SKM-1 (cell line): Measurements from ENCODE around the gene PHACTR3.

Experiments used
- DNase-seq: peaks from one replicate; lab custom pipeline; 2025; ENCODE audit not compliant: unreplicated experiment; lab: John Stamatoyannopoulos, UW

PHACTR3 gene

DNA sequence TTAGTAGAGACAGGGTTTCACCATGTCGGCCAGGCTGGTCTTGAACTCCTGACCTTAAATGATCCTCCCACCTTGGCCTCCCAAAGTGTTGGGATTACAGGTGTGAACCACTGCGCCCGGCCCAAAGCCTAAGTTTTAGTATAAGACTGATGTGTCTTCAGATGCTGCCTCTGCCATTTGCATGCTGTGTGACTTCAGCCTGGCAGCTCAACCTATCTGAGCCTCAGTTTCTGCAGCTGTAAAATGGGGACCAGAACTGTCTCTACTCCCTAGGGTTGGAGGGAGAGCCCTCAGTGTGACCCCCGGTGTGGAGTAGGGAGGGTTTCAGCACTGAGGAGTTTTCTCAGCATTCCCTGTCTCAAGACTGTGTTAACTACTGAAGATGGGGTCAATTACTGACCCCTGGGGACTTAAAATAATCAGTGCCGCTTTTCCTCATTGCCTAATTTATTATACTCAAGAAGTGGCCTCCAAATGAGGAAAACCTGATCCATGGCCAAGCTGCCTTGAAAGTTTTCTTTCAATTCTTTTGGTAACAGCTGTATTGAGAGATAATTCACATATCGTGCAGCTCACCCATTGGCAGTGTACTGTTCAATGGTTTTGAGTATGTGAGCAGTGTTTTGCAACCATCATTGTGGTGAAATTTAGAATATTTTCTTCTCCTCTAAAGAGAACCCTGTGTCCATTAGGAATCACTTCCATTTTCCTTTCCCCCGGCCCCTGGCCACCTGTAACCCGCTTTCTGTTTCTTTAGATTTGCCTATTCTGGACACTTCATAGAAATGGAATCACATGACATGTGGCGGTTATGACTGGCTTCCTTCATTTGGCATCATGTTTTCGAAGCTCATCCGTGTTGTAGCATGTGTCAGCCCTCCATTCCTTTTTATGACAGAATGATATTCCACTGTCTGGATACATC lies 64.8 kb downstream of the PHACTR3 start:
- DNase-seq: no peak

DNA sequence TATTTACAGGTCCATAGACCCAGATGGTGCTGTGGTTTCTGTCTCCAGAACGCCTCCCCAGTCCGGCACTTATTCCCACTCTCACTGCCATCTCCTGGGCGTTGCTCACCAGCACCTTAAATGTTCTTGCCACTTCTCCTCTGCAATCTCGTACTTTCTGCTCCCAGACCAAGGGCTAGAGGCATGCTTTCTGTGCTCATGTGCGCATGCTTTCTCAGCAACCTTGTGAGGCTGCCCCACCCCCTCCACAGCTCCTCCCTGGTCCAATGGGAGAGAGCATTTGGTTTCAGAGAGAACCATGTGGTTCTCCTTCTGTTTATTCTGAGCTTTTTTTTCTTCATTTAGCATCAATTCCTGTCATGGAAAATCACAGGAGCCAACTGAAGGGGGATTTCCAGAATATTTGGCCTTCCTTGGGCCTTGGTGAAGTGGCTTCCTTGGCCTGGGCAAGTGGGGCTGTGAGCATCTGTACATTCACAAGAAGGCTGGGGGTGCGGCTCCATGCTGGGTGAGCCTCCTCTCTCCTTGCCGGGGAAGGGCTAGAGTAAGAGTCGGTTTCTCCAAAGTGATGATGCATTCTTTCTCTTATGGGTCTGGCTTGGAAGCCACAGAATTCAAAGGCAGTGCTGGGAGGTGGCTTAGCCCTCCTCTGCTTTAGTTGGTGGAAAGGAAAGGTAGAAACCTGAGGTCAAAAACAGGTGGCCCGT lies 66.6 kb downstream of the PHACTR3 start:
- no peak for DNase-seq

DNA sequence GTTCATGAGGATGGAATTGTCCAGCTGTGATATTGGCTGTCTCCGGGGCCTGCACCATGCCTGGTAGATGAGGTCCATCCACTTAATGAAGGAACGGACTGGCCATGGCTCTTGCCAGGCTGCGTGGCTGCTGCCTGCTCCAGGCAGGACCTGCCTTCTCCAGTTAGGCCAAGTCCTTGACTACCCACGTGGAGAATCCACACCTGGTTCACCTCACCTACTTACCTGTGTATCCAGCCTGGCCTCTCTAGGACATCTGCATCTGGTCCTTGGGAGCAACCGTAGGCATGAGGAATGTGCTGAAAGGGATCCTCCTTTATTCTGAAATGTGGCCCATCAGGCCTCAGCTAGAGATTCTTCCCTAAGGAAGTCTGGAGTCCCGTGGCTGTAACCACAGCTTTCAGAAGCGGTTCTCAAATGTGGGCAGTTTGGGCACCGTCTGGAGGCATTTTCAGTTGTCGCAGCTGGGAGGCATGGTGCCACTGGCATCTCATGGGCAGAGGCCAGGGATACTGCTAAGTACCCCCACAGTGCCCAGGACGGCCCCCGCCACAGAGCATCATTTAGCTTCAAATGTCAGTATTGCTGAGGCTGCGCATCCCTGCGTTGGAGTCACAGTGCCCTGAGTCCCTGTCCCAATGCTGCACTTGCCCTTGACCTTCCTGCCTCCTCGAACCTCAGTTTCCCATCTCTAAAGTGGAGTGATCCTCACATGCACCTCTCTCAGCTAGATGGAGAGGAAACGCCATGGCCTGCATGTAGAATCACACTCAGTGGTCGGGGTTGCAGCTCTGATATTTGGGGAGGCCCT lies 67.5 kb downstream of the PHACTR3 start:
- DNase-seq: no peak

DNA sequence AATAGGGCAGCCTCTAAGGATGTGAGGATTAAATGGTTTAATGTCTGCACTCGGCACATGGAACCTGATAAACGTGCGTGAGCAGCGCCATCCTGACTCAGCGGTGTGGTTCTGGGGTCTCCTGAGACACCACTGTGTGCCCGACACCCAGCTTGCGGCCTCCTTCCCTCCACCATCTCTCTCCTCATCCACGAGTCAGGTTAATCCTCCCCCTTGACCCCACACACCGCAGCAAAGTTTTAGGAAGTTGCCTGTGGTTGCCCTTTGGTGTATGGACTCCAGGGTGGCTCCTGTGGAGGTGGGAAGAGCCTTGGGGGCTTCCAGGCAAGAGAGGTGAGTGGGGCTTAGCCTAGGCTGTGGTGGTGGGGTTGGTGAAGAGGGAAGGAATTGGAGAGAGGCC lies 68.2 kb downstream of the PHACTR3 start:
- no peak for DNase-seq

DNA sequence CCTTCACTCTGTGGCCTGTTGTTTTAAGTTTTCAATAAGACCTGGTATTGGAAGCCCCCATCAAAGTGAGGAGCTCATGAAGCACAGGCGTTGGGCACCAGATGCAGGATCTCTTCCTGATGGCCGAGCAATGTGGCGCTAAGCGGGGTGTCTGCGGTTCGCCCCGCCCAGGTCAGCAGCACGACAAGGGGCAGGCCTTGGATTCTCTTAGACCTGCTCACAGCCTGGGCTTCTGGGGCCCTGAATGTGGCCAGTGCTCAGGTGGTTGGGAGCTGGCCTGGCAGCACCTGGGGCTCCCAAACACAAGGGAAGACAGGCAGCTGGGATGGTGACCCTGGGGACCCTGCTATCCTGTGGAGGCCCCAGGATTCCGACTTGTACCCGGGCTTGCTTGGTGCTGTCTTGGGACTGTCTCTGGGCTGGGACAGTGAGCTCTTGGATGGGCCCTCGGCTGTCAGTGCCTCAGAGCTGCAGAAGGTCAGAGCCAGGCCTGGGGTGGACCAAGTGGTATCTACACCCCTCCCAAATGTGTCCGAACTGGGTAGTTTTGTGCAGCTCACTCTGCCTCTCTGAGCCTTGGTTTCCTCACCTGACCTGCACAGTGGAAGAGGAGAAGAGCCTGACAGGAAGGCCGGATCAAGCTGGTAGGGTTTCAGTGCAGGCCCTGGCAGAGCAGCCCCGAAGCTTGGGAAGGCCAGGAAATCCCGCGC lies 69.1 kb downstream of the PHACTR3 start:
- DNase-seq: no peak

DNA sequence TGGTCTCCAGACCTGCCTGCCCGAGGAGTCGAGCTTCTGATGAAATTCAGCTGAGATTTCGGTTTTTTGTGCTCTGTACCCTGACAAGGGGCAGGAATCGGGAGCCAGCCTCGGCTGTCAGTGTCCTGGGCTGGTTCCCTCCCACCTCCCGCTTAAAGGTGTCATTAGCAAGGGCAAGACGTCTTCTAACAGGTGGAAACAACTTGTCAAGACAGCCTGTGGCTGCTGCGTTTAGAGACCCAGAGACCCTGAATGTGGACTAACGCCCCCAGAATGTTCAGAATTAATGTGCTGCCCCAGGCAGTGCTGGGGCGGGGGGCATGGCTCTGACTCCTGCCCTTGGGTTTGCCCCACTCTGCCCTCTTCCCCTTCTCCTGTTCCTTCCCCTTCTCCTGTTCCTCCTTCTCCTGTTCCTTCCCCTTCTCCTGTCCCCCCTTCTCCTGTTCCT lies 69.7 kb downstream of the PHACTR3 start:
- DNase-seq: no peak

DNA sequence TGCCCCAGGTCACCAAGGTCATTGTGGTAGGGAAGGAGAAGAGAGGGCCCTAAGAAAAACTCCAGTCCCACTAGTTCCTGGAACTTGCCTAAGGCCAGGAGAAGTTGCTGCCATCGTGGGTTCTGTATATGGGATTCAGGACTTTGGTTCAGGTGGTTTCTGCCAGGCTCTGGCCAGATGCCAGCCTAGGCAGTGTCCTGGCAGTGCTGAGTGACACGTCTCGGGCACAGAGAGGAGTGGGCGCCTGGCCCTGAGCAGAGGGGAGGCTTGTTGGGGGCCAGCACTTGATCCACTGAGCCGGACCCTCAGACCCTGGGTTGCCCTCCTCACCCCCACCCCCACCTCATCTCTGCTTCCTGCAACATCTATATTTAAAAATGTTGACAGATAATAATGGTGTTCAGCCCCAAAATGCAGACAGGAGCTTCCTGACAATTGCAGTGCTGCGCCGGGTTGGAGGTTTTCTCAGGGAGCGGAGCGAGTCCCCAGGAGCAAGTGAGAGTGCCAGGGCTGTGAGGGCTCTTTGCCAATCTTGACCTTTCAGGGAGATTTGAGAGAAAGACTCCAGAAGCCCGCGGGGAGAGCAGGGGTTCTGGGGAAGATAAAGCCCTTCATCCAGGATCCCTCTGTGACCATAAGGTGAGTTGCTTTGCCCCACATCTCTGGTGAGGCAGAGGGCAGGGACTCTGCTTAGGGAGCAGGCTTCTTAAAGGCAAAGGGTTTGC lies 71.9 kb downstream of the PHACTR3 start:
- no peak for DNase-seq

DNA sequence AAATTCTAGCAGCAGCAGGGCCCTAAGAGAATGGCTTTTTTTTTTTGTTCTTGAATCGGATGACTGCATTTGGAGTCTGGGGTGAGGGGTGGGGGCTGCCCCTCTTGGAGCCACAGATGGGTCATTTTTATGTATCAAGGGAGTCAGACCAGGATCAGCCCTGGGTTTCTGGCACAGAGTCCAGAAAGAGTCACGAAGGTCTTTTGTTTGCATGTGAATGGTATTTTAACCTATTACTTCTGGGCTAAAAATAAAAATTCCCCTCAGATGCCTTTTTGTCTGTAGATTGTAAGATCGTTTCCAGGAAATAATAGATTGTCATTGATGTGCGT lies 72.5 kb downstream of the PHACTR3 start:
- no peak for DNase-seq

DNA sequence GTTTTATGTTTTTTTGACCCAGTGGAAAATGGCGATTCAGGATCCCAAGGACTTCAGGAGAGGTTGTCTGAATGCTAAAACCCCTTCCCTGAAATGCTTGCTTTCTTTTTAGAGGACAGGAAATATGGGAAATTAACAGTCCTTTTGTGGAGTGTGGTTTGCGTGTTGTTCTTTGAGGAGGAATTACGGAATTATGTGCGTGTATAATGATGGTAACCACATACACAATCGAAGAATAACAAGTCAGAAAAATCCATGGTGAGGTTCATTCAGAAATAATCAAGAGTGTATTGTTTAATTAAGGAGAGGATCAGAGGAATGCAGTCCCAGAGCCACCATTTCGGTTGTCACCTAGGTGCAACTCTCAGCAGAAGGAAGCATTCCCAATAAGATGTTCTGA lies 73.2 kb downstream of the PHACTR3 start:
- DNase-seq: no peak

DNA sequence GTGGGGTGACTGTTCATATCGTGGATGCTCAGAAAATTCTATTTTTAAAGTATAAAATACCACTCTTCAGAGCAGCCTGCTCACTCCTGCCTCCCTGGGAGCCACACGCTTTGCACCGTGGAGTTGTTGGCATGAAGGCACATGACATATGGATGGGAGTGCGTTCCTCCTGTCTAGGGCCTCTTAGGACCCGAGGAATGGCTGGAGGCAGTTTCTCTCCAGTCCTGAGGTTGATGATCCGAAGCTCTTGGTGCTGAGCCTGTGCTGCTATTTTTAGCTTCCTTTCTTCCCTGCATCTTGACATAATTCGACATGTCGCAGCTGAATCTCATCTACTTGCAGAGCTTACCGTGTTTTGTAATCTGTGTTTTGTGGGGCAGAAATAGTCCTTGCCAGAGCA lies 73.9 kb downstream of the PHACTR3 start:
- no peak for DNase-seq

DNA sequence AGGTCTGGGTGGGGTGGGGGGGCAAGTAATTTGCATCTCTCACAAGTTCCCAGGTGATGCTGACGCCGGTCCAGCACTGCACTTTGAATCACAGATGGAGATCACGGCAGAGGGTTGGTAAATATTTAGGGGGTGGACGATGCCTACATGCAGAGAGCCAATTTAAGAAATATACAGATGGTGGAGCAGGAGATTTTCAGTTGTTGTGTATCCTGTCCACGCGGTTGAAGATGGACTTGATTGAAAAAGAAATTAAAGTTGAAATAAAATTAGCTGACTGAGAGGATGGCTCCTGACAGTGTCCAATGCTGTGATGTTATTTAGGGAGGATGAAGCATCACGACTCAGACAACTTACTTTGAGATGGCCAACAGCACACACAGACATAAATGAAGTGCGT lies 74.6 kb downstream of the PHACTR3 start:
- no peak for DNase-seq

DNA sequence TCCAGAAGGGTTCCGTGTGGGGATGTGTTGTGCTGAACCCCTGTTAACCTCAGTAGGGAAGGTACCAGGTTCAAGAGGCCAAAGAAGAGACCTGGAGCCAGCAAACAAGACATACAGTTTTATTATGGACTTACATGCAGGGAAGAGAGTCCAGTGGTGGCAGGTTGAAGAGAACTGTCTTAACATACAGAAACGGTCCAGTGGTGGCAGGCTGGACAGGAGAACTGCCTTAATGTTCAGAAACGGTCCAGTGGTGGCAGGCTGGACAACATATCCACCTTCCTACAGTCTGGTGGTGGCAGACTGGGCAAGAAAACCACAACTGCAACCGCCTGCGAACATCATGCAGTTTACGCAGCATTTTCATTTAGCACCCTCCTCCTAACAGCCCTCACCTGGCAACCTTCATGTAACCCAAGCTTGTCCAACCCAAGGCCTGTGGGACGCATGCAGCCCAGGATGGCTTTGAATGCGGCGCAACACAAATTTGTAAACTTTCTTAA lies 75.9 kb downstream of the PHACTR3 start:
- DNase-seq: no peak

DNA sequence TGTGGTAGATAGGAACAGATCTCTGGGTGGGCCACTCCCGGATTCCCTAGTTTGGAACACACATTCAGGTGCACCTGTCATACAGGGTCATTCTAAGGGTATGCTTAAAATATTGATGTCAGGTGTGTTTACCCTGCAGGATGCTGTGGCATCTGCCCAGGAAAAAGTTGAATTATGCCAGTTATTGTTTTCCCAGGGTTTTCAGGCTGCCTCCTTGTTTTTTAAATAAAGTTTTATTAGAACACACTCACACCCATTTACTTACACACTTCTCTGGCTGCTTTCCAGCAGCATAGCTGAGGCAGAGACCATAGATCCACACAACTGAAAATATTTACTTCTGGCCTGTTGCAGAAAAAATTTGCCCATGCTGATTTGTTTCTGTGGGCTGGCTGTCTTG lies 76.5 kb downstream of the PHACTR3 start:
- no peak for DNase-seq

DNA sequence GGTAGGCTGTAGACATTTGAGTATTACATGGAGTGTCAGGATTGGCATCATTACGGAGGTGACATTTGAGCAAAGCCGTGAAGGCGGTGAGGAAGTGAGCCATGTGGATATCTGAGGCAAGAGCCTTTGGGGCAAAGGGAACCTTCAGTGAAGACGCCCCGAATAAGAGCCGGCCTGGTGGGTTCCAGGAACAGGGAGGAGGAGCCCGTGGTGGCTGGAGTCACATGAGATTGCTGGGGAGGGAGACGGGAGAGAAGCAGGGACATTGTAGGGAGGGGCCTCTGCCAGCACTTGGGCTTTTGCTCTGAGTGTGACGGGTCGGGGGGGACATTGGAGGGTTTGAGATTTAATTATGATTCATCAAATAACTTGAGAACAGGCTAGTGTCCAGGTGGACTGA lies 78.3 kb downstream of the PHACTR3 start:
- no peak for DNase-seq

DNA sequence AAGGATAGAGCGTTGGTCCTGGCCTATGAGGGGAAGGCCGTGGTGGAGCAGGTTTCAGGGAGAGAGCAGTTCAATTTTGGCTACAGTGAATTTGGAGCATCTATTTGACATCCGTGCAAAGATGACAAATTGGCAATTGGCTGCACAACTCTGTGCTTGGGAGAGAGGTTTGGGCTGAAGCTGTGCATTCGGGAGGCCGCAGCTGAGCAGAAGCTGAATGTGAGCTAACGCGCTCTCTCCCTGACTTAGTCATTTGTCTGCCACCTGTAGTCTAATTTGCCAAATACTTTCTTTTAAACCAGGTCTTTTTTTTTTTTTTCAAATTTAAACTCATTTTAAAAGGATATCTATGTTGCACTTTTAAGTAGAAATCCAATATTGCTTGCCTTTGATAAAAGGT lies 78.8 kb downstream of the PHACTR3 start:
- no peak for DNase-seq

DNA sequence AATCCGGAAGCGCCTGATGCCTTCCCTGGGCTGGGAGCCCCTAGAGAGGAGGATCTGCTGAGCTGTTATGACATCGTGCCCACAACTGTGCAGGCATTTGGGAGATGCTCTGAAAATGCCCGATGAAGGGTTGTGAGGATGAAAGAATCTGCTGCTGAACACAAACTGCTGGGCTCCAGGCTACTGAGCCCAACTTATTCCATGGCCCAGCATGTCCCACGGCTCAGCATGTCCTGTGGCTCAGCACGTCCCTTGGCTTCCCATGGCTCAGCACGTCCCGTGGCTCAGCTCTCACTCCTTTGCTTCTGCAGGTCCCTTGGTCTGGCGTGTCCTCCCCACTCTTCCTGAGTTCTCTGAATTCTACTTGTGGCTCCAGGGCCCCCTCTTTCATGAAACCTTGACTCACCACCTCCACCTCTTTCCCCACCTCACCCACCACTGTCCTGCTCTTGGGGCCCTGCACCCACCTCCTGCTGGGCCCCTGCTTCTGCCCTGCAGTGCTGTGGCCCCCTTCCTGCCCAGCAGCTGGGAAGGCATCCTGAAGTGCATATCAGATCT lies 80.4 kb downstream of the PHACTR3 start:
- DNase-seq: no peak

DNA sequence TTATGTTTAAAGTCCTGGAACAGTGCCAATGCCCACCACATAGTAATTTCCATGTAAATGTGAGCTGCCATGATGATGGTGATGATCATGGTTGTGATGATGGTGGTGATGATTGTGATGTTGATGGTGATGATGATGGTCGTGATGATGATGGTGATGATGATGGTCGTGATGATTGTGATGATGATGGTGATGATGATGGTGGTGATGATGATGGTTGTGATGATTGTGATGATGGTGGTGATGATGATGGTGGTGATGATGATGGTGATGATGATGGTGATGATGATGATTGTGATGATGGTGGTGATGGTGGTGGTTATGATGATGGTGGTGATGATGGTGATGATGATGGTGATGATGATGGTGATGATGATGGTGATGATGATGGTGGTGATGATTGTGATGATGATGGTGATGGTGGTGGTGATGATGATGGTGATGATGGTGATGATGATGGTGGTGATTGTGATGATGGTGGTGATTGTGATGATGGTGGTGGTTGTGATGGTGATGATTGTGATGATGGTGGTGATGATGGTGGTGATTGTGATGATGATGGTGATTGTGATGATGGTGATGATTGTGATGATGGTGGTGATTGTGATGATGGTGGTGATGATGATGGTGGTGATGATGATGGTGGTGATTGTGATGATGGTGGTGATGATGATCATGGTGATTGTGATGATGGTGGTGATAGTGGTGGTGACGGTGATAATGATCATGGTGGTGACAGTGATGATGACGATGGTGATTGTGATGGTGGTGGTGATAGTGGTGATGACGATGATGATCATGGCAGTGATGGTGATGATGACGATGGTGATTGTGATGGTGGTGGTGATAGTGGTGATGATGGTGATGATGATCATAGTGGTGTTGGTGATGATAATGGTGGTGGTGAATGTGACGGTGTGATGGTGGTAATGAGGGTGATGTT lies 82.3 kb downstream of the PHACTR3 start:
- no peak for DNase-seq

DNA sequence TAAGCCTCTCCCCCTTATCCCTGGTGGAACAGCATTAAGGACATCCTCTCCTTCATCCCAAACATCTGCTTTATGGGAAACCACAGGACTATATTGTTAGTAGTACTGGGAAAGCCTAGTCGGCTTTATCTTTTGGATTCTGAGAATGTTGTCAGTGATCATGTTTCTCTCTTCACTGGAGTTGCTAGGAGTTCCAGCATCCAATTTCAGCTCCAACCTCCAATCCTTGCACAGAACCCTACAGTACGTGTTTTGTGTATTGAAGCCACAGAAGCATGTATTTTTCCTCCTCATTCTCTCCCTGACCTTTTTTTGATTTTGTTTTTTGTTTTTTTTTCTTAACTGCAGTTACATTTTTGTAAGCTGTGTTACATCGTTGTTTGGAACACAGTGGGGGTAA lies 84.0 kb downstream of the PHACTR3 start:
- DNase-seq: no peak

DNA sequence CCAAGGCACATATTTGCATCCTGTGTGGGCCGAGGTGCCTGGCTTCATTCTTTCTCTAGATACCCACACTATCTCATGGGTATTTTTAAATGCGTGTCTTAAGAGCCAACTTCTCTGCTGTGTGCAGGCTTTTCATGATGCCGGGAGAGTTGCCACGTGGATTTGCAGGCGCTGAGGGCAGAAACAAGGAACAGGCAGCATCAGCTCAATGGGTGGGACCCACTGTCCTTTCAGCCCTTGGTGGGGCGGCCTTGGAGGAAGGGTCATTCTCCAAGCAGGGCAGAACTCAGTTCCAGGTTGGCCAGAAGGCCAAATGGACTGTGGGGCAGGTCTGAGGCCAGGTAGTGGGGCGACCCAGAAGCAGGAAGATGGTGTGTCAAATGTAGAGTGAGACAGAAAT lies 84.7 kb downstream of the PHACTR3 start:
- DNase-seq: no peak
